SKM-1 (cell line): ENCODE measurements around the gene KCNN1.
"Not testable (repeated sequence)": the region's sequence is repeated elsewhere in the genome, so short reads cannot be mapped to it uniquely, and the experiment has no call there.

Experiments
- DNase-seq: peaks from one replicate; lab custom pipeline; 2025; ENCODE audit not compliant: unreplicated experiment; lab: John Stamatoyannopoulos, UW

The KCNN1 gene

DNA sequence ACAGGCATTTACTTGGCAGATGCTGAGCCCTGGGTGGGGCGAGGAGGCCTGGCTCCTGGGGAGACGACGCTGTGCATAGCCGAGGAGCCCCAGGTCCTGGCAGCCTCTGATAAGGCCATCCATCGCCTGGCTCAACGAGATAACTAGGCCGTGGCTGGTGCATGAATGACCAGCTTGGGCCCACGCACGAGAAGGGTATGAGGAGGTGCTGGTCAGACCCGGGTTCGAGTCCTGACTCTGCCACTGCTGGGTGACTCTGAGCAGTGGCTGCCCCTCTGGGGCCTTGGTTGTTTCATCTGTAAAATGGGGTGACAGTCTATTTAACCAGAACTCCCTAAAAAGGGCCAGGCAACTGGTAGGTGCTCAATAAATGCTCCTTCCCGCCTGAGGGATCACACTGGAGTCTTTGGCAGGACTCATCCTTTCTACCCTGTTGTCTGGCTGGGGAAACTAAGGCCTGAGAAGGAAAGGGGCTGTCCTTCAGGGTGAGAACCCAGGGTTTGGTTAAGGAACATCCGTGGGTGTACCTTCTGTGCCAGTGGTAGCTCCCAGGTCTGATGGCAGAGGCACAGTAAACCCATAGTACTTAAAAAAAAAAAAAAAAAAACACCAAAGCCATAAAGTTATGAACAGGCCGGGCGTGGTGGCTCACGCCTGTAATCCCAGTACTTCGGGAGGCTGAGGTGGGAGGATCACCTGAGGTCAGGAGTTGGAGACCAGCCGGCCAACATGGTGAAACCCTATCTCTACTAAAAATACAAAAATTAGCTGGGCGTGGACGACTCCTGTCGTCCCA lies 33.0 kb downstream of the KCNN1 start:
- DNase-seq, result no peak

DNA sequence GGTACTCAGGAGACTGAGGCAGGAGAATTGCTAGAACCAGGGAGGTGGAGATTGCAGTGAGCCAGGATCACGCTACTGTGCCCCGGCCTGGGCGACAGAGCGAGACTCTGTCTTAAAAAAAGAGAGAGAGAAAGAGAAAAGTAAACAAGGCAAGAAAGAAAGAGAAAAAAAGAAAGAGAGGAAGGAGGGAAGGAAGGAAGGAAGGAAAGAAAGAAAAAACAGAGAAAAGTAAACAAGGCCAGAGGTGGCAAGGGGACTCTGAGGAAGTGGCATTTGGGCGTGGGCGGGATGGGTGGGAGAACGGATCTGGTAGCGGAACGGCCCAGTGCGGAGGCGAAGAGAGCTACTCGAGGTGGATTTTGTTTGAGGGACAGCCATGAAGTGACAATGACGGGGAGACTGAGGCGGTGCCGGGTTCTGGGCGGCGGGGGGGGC lies 33.6 kb downstream of the KCNN1 start:
- no peak for DNase-seq

DNA sequence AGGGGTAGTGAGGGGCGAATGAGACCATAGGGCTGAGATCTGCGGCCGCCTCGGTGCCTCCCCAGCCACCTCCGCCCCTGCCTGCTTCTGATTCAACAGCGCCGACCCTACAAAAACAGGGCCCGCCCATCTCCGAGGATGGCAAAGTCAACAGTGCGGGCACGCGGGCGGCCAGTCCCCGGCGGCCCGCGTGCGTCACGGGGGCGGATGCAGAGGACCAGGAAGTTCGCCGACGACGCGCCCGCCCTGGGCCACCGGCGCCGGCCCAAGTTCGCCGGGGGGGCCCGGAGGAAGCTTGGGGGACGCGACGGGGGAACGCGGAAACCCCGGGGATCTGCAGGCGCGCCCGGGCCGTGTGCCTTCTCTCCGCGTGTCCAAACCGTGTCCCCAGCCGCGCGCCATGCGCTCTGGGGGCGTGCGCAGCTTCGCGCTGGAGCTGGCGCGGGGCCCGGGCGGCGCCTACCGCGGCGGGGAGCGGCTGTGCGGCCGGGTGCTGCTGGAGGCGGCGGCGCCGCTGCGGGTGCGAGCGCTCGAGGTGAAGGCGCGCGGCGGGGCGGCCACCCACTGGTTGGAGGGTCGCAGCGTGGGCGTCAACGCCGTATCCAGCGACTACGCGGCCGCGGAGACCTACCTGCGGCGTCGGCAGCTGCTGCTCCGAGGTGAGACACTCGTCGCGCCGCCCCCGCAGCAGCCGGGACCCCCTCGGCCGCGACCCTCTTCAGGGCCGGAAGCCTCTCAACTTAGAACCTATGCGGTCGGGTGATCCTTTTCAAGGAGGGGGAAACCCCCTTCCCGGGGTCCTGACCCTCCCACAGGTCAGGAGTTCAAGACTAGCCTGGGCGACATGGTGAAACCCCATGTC lies 34.2 kb downstream of the KCNN1 start:
- DNase-seq, result peak; percentile 37

- no peak for DNase-seq
These were observed 35.0 kb downstream of the KCNN1 start for GRCh38 chr19:18001777-18002345.

- peak; percentile 57 for DNase-seq
These were observed 35.5 kb downstream of the KCNN1 start for GRCh38 chr19:18002347-18002850.

DNA sequence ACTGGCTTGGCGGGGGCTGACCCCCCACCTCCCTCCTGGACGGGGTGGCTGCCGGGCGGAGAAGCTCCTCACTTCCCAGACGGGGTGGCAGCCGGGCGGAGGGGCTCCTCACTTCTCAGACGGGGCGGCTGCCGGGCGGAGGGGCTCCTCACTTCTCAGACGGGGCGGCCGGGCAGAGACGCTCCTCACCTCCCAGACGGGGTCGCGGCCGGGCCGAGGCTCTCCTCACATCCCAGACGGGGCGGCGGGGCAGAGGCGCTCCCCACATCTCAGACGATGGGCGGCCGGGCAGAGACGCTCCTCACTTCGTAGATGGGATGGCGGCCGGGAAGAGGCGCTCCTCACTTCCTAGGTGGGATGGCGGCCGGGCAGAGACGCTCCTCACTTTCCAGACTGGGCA lies 38.8 kb downstream of the KCNN1 start:
- DNase-seq, result not testable (repeated sequence)

DNA sequence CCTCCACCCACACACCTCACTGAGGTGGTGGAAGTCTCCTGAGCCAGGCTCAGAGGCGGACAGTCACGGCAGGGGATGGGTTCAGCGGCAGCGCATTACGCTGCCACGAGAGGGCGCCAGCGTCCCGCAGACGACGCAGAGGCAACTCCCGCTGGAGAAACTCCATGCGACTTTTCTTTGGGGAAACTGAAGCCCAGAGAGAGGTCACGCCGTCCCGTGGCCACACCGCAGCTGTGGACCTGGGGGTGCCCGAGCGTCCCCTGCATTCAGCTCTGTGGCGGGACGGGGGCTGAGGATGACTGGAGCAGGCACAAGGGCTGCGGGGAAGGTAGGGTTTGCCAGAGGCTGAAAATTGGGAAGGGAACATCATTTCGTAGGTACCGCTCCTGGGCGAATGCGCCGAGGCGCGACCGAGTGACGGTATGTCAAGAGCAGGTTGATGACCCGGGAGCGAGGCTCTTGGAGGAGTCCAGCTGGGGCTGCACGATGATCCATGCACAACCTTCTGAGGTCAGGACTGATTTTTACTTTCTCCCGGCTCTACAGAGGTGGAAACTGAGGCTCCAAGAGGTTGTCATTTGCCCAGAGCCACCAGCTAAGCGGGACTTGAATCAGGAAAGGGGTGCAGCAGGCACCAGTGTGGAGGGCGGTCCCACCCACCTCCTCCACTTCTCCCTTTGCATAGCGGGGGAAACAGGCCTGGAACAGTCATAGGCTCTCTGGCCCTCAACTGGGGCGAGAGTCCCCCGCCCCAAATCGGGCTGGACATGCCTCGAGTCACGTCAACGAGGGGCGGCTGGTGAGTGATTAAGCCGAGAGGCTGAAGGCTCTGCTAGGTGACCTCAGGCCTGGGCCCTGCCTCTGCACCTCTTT lies 40.4 kb downstream of the KCNN1 start:
- DNase-seq, result no peak

- no peak for DNase-seq
These were observed 41.2 kb downstream of the KCNN1 start, which contains the start of gene ARRDC2 for GRCh38 chr19:18007917-18008673. ARRDC2 (plus strand) TSS chr19:18008170; CDS start chr19:18008311, 141 bp downstream.

- DNase-seq, result no peak
These were observed 41.9 kb downstream of the KCNN1 start for GRCh38 chr19:18008814-18009213.

DNA sequence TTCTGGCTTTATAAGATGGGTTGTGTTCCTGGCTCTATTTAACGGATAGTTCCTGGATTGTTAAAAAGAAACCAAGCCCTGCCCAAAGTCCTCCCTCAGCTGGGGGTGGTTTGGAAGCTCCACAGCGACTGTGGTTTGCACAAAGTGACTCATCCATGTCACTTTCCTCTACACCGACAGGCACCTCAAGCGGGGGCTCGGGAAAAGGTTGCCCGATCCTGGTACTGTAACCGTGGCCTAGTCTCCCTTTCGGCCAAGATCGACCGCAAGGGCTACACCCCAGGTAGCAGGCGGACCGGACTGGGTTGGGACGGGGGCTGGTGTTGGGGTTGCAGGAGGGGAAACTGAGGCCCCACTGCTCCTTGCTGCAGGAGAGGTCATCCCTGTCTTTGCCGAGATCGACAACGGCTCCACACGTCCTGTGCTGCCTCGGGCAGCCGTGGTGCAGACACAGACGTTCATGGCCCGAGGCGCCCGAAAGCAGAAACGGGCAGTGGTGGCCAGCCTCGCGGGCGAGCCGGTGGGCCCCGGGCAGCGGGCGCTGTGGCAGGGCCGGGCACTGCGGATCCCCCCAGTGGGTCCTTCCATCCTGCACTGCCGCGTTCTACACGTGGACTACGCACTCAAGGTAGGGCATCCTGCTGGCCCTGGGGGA lies 42.6 kb downstream of the KCNN1 start:
- no peak for DNase-seq

DNA sequence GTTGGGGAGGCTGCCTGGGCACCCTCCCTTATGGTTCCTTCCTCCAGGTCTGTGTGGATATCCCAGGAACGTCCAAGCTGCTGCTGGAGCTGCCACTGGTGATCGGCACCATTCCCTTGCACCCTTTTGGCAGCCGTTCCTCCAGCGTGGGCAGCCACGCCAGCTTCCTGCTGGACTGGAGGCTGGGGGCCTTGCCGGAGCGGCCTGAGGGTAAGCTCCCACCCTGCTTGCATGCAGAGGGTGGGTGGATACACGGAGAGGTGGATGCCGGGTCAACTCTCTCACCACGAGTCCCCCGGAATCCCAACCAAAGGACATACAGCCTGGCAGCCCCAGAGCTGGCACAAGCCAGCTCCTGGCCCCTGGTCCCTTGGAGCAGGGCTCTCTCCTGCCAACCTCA lies 43.2 kb downstream of the KCNN1 start:
- no peak for DNase-seq

GRCh38 chr19:18013210-18014111 lies 46.6 kb downstream of the KCNN1 start:
- no peak for DNase-seq

- DNase-seq, result no peak
These were observed 47.3 kb downstream of the KCNN1 start for GRCh38 chr19:18014197-18014596.

GRCh38 chr19:18016209-18016910 lies 49.5 kb downstream of the KCNN1 start:
- no peak for DNase-seq

GRCh38 chr19:18017275-18018083 lies 50.6 kb downstream of the KCNN1 start:
- no peak for DNase-seq

DNA sequence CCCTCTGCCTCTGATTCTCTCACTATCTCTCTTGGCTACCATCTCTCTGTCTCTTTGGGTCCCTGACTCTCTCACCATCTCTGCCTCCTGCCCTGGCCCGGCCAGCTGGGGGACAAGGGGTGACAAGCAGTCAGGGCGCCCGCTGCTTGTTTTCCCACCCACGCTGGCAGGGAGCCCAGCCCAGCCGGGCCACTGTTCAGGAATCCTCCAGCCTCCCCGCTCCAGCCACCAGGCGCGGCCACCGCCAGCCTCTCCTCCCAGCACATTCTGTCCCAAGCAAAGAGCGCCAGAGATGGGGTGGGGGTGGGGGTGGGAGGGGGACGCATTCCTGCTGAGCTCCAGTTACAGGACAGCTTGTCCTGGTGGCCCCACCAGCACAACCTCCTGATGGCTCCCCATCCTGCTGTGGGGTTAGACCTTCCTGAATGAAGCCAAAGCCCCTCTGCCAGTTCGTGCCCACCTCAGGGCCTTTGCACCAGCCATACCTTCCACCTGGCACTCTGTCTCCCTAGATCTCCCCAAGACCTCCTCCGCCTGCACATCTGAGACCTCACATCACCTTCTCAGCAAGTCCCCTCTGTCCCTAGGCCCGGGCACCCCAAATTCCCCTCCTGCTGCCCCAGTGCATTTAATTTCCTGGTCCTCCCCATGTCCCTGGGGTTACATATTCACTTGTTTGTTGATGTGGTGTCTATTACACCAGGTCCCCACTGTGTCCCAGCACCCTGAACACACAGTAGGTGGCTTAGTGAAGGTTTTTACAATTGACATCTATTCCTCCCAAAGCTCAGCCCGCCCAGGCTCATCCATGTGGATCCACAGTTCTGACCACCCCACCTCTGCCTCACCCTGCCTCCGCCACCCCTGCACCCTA lies 53.5 kb downstream of the KCNN1 start:
- DNase-seq, result no peak
